ENCODE measurements around the gene EMC9. TPM values are rescaled to one million over a fixed set of nuclear protein-coding genes. Genes with fewer than 3 reads are reported as not detected.

Gene EMC9
- 9.9 and 17.4 TPM in 2 replicates for total RNA-seq

GRCh38 chr14:24141097-24141880, at the start of gene EMC9:
TSS of gene EMC9 (minus strand) at chr14:24141591. CDS start at chr14:24141304, 287 bp downstream.
- H3K4me3 ChIP-seq (ENCODE audit: low read depth, low read length), result peak within 1 kb of the TSS; percentile 94
- DNase-seq (ENCODE audit: low read depth), result peak; percentile 100
- peak; percentile 37 for TF ChIP-seq CTCF (IDR thresholded peaks at IDR 0.05; ENCODE audit: insufficient read depth, low read depth, low read length)

GRCh38 chr14:24190416-24190815, 49.0 kb upstream of the EMC9 start:
- no peak overlapping the region for H3K4me3 ChIP-seq (ENCODE audit: low read depth, low read length)
- no peak for TF ChIP-seq CTCF (IDR thresholded peaks at IDR 0.05; ENCODE audit: insufficient read depth, low read depth, low read length)
- DNase-seq (ENCODE audit: low read depth), result no peak

GRCh38 chr14:24189460-24189859, 48.1 kb upstream of the EMC9 start:
- TF ChIP-seq CTCF (IDR thresholded peaks at IDR 0.05; ENCODE audit: insufficient read depth, low read depth, low read length), result no peak
- no peak overlapping the region for H3K4me3 ChIP-seq (ENCODE audit: low read depth, low read length)
- no peak for DNase-seq (ENCODE audit: low read depth)

- H3K4me3 ChIP-seq (ENCODE audit: low read depth, low read length), result peak overlapping the region; percentile 76
- no peak for TF ChIP-seq CTCF (IDR thresholded peaks at IDR 0.05; ENCODE audit: insufficient read depth, low read depth, low read length)
- DNase-seq (ENCODE audit: low read depth), result no peak
These were observed 47.6 kb upstream of the EMC9 start for GRCh38 chr14:24189059-24189375.

- TF ChIP-seq CTCF (IDR thresholded peaks at IDR 0.05; ENCODE audit: insufficient read depth, low read depth, low read length), result no peak
- peak; percentile 99 for DNase-seq (ENCODE audit: low read depth)
These were observed 47.1 kb upstream of the EMC9 start, which contains the start of gene IPO4 for GRCh38 chr14:24188251-24189058. TSS of gene IPO4 (minus strand) at chr14:24188816. CDS start at chr14:24188787, 29 bp downstream.

GRCh38 chr14:24187539-24187915, 46.1 kb upstream of the EMC9 start:
- DNase-seq (ENCODE audit: low read depth), result no peak
- TF ChIP-seq CTCF (IDR thresholded peaks at IDR 0.05; ENCODE audit: insufficient read depth, low read depth, low read length), result no peak
- peak overlapping the region; percentile 76 for H3K4me3 ChIP-seq (ENCODE audit: low read depth, low read length)

More at GRCh38 chr14:24188251-24189058, 47.1 kb upstream of the EMC9 start, which contains the start of gene IPO4:
- peak within 1 kb of the TSS; percentile 76 for H3K4me3 ChIP-seq (ENCODE audit: low read depth, low read length)
